ENCODE measurements around the gene REN.
A peak's percentile ranks its signal among the peaks of the same experiment; 100 is the strongest.

The REN gene

DNA sequence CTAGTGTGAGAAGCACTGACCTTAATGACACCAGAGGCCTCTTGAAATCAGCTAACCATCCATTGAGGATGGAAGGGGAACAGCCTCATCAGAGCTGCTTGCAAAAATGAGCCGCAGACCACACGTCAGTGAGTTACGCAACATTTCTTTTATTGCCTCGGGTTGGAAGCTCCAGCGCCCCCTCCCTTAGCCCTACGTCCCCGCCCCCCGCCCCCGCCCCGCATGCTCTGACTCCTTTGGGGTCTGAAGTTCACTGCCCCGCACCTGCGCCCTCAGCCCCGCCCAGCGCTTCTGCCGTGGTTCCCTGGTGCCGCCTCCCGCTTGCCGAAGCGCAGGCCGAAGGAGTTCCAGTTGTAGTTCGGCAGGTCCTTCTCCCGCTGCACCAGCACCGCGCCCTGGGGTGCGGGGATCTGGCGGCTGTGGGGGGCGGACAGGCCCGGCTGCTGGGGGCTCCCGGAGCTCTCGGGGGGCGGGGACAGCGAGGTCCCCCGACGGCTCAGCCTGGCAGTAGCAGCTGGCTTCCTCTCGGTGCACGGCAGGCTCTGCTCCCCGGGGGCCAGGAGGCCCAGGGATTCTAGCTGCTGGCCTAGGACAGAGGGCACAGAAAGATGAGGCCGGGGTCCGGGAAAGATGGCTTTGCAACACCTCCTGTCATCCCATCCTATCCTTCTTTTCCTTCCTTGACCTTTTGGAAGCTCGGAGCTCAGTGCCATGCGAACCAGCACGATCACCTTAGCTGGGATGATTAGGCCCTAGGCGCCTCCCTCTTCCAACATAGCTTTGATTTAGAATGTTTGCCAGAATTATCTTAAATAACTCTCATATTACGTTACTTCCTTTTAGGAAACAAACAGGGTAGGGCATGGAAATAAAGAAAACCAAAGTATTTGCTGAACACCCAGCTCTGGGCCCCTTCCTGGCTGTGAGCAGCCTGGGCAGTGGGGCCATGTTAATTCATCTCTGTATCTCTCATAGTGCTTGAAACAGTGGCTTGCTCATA, 24.4 kb upstream of the REN start:
- TF ChIP-seq, protein P1, sequence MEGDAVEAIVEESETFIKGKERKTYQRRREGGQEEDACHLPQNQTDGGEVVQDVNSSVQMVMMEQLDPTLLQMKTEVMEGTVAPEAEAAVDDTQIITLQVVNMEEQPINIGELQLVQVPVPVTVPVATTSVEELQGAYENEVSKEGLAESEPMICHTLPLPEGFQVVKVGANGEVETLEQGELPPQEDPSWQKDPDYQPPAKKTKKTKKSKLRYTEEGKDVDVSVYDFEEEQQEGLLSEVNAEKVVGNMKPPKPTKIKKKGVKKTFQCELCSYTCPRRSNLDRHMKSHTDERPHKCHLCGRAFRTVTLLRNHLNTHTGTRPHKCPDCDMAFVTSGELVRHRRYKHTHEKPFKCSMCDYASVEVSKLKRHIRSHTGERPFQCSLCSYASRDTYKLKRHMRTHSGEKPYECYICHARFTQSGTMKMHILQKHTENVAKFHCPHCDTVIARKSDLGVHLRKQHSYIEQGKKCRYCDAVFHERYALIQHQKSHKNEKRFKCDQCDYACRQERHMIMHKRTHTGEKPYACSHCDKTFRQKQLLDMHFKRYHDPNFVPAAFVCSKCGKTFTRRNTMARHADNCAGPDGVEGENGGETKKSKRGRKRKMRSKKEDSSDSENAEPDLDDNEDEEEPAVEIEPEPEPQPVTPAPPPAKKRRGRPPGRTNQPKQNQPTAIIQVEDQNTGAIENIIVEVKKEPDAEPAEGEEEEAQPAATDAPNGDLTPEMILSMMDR (IDR thresholded peaks at IDR 0.05), result 0 out of 2 replicates have a peak, but pooled peaks have one; percentile 6
- no peak for TF ChIP-seq ZFX (IDR thresholded peaks at IDR 0.05; ENCODE audit: borderline replicate concordance)
- no peak overlapping the region for H3K27ac ChIP-seq

DNA sequence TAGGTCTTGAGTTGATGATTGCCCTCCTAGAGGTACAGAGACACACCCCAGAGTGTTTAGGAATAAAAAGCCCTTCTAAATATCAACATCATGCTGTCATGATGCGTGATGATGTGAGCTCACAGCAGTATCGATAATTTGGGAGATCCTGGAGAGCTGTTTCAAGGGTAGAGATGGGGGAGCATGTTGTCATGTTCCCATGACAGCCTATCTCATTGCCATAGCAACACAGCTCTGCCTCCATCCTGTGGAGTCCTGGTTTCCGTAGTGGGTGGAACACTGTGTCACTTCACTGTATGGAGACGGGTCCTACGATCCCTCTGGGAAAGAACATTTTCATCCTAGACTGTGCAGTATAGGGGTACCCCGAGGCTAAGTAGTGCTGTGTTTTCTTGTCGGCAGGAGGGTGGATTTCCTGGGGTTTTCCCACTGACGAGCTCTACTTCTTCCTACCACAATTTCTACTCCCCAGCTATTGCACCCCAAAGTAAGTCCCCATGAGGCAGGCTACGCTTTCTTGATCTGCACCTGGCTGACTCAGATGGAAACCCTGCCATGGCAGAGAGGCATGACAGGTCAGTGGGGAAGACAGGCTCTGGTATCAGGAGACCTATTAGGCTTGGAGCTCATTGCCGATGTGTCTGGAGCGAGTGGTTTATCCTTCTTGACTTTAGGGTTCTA, 23.0 kb upstream of the REN start:
- no peak overlapping the region for H3K27ac ChIP-seq
- TF ChIP-seq, protein P1 (IDR thresholded peaks at IDR 0.05), result no peak
- TF ChIP-seq ZFX (IDR thresholded peaks at IDR 0.05; ENCODE audit: borderline replicate concordance), result no peak

DNA sequence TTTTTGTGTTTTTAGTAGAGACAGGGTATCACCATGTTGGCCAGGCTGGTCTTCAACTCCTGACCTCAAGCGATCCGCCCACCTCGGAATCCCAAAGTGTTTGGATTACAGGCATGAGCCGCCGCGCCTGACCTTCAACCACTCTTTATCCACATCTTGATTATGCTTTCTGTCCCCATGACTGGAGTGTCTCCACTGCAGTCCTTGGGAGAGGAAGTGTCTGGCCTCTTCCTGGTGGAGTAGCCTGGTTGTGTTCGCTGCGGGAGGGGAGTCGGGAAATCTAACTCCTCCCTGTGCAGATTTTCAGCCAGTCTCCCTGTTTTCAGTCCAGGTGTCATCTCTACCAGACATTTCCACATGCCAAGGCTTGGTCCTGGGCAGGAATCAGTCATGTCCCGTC, 20.5 kb upstream of the REN start:
- H3K27ac ChIP-seq, result no peak overlapping the region
- TF ChIP-seq, protein P1 (IDR thresholded peaks at IDR 0.05), result no peak
- TF ChIP-seq ZFX (IDR thresholded peaks at IDR 0.05; ENCODE audit: borderline replicate concordance), result no peak

DNA sequence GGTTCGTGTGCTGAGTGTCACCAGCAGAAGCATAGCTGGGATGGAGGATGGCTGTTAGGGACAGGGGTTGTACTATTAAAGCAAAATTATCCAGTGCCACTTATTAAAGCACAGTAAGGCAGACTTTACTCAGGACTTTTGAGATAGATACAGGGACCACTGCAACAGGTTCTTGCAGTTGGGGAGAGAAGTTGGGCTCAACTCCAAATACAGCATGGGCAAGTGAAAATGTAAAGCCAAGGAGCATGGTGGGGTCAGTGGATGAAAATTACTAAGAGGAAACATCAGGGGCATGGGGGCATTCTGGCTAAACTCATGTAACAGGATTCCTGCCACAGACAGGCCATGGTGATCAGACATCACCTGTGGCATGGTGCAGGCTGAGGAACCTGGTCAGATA, 15.0 kb upstream of the REN start:
- no peak for TF ChIP-seq ZFX (IDR thresholded peaks at IDR 0.05; ENCODE audit: borderline replicate concordance)
- TF ChIP-seq, protein P1 (IDR thresholded peaks at IDR 0.05), result no peak
- no peak overlapping the region for H3K27ac ChIP-seq

DNA sequence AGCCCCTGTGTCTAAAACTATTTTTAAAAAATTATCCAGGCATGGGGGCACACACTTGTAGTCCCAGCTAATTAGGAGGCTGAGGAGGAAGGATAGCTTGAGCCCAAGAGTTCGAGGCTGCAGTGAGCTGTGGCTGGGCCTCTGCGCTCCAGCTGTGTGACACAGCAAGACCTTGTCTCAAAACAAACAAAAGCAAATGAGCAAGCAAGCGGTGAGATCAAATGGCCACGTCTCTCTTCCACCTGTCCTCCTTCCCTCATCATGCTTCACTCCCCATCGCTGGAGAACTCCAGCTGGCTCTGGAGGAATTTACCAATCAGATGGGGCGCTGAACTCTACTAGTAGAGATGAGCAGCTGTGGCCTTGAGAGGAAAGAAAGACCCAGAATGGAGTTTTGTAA, 14.0 kb upstream of the REN start:
- H3K27ac ChIP-seq, result no peak overlapping the region

DNA sequence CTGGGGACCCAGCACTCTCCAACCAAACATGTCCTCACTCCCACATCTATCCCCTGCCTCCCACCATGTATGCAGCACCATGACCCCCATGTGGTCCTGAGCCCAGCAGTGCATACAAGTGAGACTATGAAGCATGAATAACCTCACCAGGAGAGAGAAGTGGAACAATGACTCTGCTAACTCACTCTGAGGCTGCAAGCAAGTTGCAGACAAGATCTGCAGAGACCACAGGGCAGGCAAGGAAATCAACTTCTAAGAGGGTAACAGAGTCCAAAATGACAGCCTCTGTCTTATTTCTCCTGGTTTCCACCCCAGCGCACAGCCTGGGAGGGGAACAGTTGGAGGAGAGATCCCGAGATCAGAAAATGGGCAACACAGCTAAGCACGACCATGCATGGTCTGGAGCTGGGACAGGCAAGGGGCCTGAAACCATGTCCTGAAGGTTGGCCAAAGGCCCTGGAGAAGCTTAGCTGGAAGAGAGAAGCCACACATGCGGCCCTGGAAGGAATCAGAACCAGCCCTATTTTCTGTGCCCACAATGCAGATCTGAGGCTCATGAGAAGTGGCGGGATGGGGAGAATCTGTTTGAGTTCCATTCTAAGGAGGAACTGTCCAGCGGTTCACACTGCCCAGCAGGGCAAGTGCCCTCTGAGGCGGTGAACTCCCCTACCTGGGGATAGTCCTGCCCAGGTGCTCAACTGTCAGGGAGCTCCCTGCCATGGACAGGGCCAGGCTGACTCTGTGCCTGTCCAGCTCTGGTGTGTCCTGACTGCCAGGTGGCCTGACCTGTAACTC, 12.5 kb upstream of the REN start:
- TF ChIP-seq, protein P1 (IDR thresholded peaks at IDR 0.05), result no peak
- no peak for TF ChIP-seq ZFX (IDR thresholded peaks at IDR 0.05; ENCODE audit: borderline replicate concordance)
- no peak overlapping the region for H3K27ac ChIP-seq

More for the DNA sequence above, 14.0 kb upstream of the REN start:
- no peak for TF ChIP-seq ZFX (IDR thresholded peaks at IDR 0.05; ENCODE audit: borderline replicate concordance)
- TF ChIP-seq, protein P1 (IDR thresholded peaks at IDR 0.05), result no peak

All from 22Rv1 (cell line).